Measurements from ENCODE around the gene DCAKD.
A peak's percentile ranks its signal among the peaks of the same experiment; 100 is the strongest.

Gene DCAKD

GRCh38 chr17:45051060-45051719 lies at the start of gene DCAKD:
DCAKD (minus strand) TSS chr17:45051632; CDS start chr17:45034885, 16,747 bp downstream.
- DNase-seq (ENCODE audit: low read depth in 1 of 2, low spot score in 1 of 2) = peak; percentile 78 to 87

GRCh38 chr17:45098869-45099616 lies 47.6 kb upstream of the DCAKD start:
- DNase-seq (ENCODE audit: low read depth in 1 of 2, low spot score in 1 of 2) = peak; percentile 52 to 53

- no peak for DNase-seq (ENCODE audit: low read depth in 1 of 2, low spot score in 1 of 2)
Observed at GRCh38 chr17:45098081-45098868, 46.8 kb upstream of the DCAKD start.

GRCh38 chr17:45096926-45097325 lies 45.5 kb upstream of the DCAKD start:
- DNase-seq (ENCODE audit: low read depth in 1 of 2, low spot score in 1 of 2) = no peak

GRCh38 chr17:45096141-45096540 lies 44.7 kb upstream of the DCAKD start:
- DNase-seq (ENCODE audit: low read depth in 1 of 2, low spot score in 1 of 2) = no peak

GRCh38 chr17:45093444-45094110 lies 42.1 kb upstream of the DCAKD start:
- no peak for DNase-seq (ENCODE audit: low read depth in 1 of 2, low spot score in 1 of 2)

GRCh38 chr17:45092911-45093430 lies 41.5 kb upstream of the DCAKD start:
- no peak for DNase-seq (ENCODE audit: low read depth in 1 of 2, low spot score in 1 of 2)

GRCh38 chr17:45091778-45092425 lies 40.5 kb upstream of the DCAKD start:
- no peak for DNase-seq (ENCODE audit: low read depth in 1 of 2, low spot score in 1 of 2)

- no peak for DNase-seq (ENCODE audit: low read depth in 1 of 2, low spot score in 1 of 2)
Observed at GRCh38 chr17:45090711-45091110, 39.3 kb upstream of the DCAKD start.

- no peak for DNase-seq (ENCODE audit: low read depth in 1 of 2, low spot score in 1 of 2)
Observed at GRCh38 chr17:45088741-45089140, 37.3 kb upstream of the DCAKD start.

GRCh38 chr17:45087978-45088377 lies 36.5 kb upstream of the DCAKD start:
- no peak for DNase-seq (ENCODE audit: low read depth in 1 of 2, low spot score in 1 of 2)

GRCh38 chr17:45087504-45087975 lies 36.1 kb upstream of the DCAKD start:
- DNase-seq (ENCODE audit: low read depth in 1 of 2, low spot score in 1 of 2) = no peak

GRCh38 chr17:45086865-45087503 lies 35.6 kb upstream of the DCAKD start:
- no peak for DNase-seq (ENCODE audit: low read depth in 1 of 2, low spot score in 1 of 2)

- DNase-seq (ENCODE audit: low read depth in 1 of 2, low spot score in 1 of 2) = no peak
Observed at GRCh38 chr17:45086391-45086790, 35.0 kb upstream of the DCAKD start.

- no peak for DNase-seq (ENCODE audit: low read depth in 1 of 2, low spot score in 1 of 2)
Observed at GRCh38 chr17:45081047-45081703, 29.7 kb upstream of the DCAKD start.

GRCh38 chr17:45077643-45078042 lies 26.2 kb upstream of the DCAKD start:
- DNase-seq (ENCODE audit: low read depth in 1 of 2, low spot score in 1 of 2) = no peak

- DNase-seq (ENCODE audit: low read depth in 1 of 2, low spot score in 1 of 2) = no peak
Observed at GRCh38 chr17:45073414-45074070, 22.1 kb upstream of the DCAKD start.

GRCh38 chr17:45070809-45071208 lies 19.4 kb upstream of the DCAKD start:
- DNase-seq (ENCODE audit: low read depth in 1 of 2, low spot score in 1 of 2) = no peak

GRCh38 chr17:45070001-45070400 lies 18.6 kb upstream of the DCAKD start:
- DNase-seq (ENCODE audit: low read depth in 1 of 2, low spot score in 1 of 2) = no peak

All from activated T-helper 1 cell treated with anti-CD3 and anti-CD28 coated beads, Interleukin-2, amount 50 U/mL, for 16 hours (primary cell).